Smooth muscle cell (in vitro differentiated cells): Measurements from ENCODE around the gene GLRX3. TPM values are rescaled to one million over a fixed set of nuclear protein-coding genes. Genes with fewer than 3 reads are reported as not detected.
"Not testable (repeated sequence)": the region's sequence is repeated elsewhere in the genome, so short reads cannot be mapped to it uniquely, and the experiment has no call there.

Source experiments
- DNase-seq: peaks from one replicate; lab custom pipeline; 2025; ENCODE audit not compliant: unreplicated experiment; lab: John Stamatoyannopoulos, UW
- H2AFZ ChIP-seq: fragments of 200-600 bp; sonication (generic); 2 replicates; pipeline ENCODE4 v1.6.0; 2016; ENCODE audit warnings: antibody characterized with exemption, low read depth, mild to moderate bottlenecking
- H3F3A ChIP-seq: fragments of 200-600 bp; sonication (generic); 2 replicates; pipeline ENCODE4 v1.6.0; 2017; ENCODE audit warnings: antibody characterized with exemption, low read depth
- H3K27ac ChIP-seq: fragments of 200-600 bp; sonication (generic); 2 replicates; pipeline ENCODE4 v1.5.1; 2016; ENCODE audit warnings: low read depth, mild to moderate bottlenecking
- H3K27me3 ChIP-seq: fragments of 200-600 bp; sonication (generic); 2 replicates; pipeline ENCODE4 v1.6.1; 2016; ENCODE audit warnings: low read depth, mild to moderate bottlenecking
- H3K36me3 ChIP-seq: fragments of 200-600 bp; sonication (generic); 2 replicates; pipeline ENCODE4 v1.5.1; 2016; ENCODE audit warnings: low read depth
- H3K4me1 ChIP-seq: fragments of 200-600 bp; sonication (generic); 2 replicates; pipeline ENCODE4 v1.5.1; 2016; ENCODE audit warnings: low read depth
- H3K4me2 ChIP-seq: fragments of 200-600 bp; sonication (generic); 2 replicates; pipeline ENCODE4 v1.6.0; 2016; ENCODE audit warnings: mild to moderate bottlenecking
- H3K4me3 ChIP-seq: fragments of 200-600 bp; sonication (generic); 2 replicates; pipeline ENCODE4 v1.5.1; 2016; ENCODE audit warnings: mild to moderate bottlenecking
- H3K79me2 ChIP-seq: fragments of 200-600 bp; sonication (generic); 2 replicates; pipeline ENCODE4 v1.6.0; 2016; ENCODE audit warnings: low read depth, mild to moderate bottlenecking
- H3K9ac ChIP-seq: fragments of 200-600 bp; sonication (generic); 2 replicates; pipeline ENCODE4 v1.6.0; 2016; ENCODE audit warnings: low read depth
- H3K9me3 ChIP-seq: fragments of 200-600 bp; sonication (generic); replicated peaks from 2 replicates; pipeline ENCODE4 v1.5.1; 2016; ENCODE audit warnings: low read depth
- H4K20me1 ChIP-seq: fragments of 200-600 bp; sonication (generic); 2 replicates; pipeline ENCODE4 v1.6.0; 2016; ENCODE audit warnings: low read depth
- WGBS: methylation state at CpG from one replicate; pipeline ENCODE4 v1.1.7; 2016; ENCODE audit warnings: low lambda C conversion rate; 5-methylcytosine and 5-hydroxymethylcytosine counted together
- polyA plus RNA-seq: library from polyadenylated mRNA; unstranded; fragments of >200 nt; fragmentation: Nextera tagmentation; extraction: Ambion mirVana; gene quantifications from 2 replicates; pipeline ENCODE4 v1.2.1, GENCODE V29; 2016
- total RNA-seq: library from RNA; depleted of rRNA; stranded (reverse); fragments of >200 nt; gene quantifications from 2 replicates; pipeline ENCODE4 v1.2.3, GENCODE V29; 2014
- TF ChIP-seq, protein P1 (sequence below): fragments of 200-600 bp; sonication (generic); IDR thresholded peaks from 2 replicates; pipeline ENCODE4 v1.5.1; 2017; ENCODE audit warnings: borderline replicate concordance, mild to moderate bottlenecking, antibody characterized with exemption; ENCODE audit not compliant: insufficient read depth, poor library complexity, severe bottlenecking

GLRX3 gene
- total and polyA plus RNA-seq, 2 experiments from 2014 or later: 125 to 132 TPM

DNA sequence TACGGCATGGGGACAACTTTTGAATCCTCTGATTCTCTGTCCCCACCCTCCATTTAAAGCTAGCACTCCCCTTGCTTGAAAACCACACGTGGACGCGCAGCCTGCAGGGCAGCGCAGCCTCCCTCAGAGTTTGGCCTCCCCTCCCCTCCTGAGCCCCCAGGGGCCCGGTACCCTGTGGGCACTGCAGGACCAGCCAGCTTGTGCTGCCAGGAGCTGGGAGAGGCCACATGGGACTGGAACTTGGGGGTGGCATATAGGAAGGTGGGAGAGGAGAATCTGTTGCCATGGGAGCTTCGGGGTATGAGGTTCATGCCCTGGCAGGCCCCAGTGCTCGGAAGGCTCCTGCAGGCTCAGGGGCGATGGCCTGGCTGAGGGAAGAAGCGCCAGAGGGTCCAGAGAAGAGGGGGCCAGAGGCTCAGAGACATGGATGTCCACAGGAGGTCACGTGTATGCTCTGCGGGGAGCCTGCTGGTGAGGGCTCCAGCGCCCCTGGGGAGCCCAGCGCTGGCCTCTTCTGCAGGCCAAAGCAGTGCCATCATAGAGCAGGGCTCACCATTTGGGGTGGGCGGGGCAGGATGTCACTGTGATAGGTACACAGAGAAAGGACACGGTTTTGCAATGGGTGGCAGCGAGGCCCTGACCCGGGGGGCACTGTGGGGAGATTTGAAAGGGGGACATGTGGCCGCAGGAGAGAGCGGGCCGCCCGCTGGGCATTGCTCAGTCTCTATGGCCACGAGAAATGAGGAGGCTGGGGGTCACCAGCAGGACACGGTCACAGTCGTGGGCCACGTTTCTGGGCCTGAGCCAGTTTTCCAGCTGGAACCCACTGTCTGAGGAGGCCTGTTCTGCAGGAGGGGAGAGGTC lies 64.2 kb downstream of the GLRX3 start:
- H3K9ac ChIP-seq: no peak overlapping the region
- no peak for DNase-seq
- no peak overlapping the region for H3K4me2 ChIP-seq
- no peaks in the 10 kb centered on the region for H3K79me2 ChIP-seq
- H2AFZ ChIP-seq: no peak overlapping the region
- TF ChIP-seq, protein P1, sequence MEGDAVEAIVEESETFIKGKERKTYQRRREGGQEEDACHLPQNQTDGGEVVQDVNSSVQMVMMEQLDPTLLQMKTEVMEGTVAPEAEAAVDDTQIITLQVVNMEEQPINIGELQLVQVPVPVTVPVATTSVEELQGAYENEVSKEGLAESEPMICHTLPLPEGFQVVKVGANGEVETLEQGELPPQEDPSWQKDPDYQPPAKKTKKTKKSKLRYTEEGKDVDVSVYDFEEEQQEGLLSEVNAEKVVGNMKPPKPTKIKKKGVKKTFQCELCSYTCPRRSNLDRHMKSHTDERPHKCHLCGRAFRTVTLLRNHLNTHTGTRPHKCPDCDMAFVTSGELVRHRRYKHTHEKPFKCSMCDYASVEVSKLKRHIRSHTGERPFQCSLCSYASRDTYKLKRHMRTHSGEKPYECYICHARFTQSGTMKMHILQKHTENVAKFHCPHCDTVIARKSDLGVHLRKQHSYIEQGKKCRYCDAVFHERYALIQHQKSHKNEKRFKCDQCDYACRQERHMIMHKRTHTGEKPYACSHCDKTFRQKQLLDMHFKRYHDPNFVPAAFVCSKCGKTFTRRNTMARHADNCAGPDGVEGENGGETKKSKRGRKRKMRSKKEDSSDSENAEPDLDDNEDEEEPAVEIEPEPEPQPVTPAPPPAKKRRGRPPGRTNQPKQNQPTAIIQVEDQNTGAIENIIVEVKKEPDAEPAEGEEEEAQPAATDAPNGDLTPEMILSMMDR: no peak
- H4K20me1 ChIP-seq: peaks cover 3% of the 10 kb centered on the region
- no peaks in the 10 kb centered on the region for H3K36me3 ChIP-seq
- no peak overlapping the region for H3K4me3 ChIP-seq
- H3F3A ChIP-seq: no peaks in the 10 kb centered on the region
- H3K4me1 ChIP-seq: no peaks in the 10 kb centered on the region
- no peak overlapping the region for H3K27ac ChIP-seq
- 87% methylated on average over 26 of the region's 26 CpGs for WGBS
- H3K9me3 ChIP-seq: no peaks in the 10 kb centered on the region
- no peaks in the 10 kb centered on the region for H3K27me3 ChIP-seq

DNA sequence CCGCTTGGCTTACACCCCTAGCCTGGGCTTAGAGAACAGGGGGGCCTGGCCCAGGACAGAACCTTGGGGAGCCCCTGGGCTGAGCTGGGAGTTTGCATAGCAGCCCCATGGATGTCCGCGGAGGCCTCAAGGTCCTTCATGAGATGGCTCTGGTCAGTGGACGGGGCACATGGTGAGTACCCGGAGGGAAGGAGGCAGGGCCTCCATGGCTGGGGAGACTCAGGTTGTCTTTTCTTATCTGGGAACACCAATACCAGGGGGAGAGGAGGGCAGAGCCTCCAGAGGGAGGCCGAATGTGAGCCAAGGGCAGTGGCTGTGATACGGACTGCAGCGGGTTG lies 64.8 kb downstream of the GLRX3 start:
- no peak overlapping the region for H2AFZ ChIP-seq

DNA sequence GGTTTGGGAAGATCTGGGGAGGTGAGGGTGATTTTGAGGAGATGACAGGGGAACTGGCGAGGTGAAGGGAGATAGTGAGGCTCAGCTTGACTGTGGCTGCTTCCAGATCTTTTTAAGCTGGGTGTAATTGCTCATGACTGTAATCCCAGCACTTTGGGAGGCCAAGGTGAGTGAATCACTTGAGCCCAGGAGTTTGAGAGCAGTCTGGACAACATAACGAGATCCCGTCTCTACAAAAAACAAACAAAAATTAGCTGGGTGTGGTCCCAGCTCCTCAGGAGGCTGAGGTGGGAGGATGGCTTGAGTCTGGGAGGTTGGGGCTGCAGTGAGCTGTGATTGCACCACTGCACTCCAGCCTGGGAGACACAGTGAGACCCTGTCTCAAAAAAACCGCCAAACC lies 66.0 kb downstream of the GLRX3 start:
- not testable (repeated sequence) for H3K27ac ChIP-seq, H3F3A ChIP-seq, H3K79me2 ChIP-seq, H3K27me3 ChIP-seq, H3K9ac ChIP-seq, H3K36me3 ChIP-seq, H4K20me1 ChIP-seq, DNase-seq, H3K4me1 ChIP-seq, H3K4me2 ChIP-seq, H2AFZ ChIP-seq, H3K4me3 ChIP-seq, H3K9me3 ChIP-seq
- WGBS: 49% methylated on average over 4 of the region's 4 CpGs

More for the DNA sequence above, 64.8 kb downstream of the GLRX3 start:
- no peak overlapping the region for H3K27ac ChIP-seq
- WGBS: 98% methylated on average over 8 of the region's 8 CpGs
- DNase-seq: no peak
- TF ChIP-seq, protein P1: no peak
- no peak overlapping the region for H3K4me3 ChIP-seq
- no peak overlapping the region for H3K4me2 ChIP-seq
- H3K9ac ChIP-seq: no peak overlapping the region
- H4K20me1 ChIP-seq: peaks cover 3% of the 10 kb centered on the region
- no peaks in the 10 kb centered on the region for H3F3A ChIP-seq
- H3K27me3 ChIP-seq: no peaks in the 10 kb centered on the region
- no peaks in the 10 kb centered on the region for H3K36me3 ChIP-seq
- H3K79me2 ChIP-seq: no peaks in the 10 kb centered on the region
- no peaks in the 10 kb centered on the region for H3K9me3 ChIP-seq
- H3K4me1 ChIP-seq: no peaks in the 10 kb centered on the region

DNA sequence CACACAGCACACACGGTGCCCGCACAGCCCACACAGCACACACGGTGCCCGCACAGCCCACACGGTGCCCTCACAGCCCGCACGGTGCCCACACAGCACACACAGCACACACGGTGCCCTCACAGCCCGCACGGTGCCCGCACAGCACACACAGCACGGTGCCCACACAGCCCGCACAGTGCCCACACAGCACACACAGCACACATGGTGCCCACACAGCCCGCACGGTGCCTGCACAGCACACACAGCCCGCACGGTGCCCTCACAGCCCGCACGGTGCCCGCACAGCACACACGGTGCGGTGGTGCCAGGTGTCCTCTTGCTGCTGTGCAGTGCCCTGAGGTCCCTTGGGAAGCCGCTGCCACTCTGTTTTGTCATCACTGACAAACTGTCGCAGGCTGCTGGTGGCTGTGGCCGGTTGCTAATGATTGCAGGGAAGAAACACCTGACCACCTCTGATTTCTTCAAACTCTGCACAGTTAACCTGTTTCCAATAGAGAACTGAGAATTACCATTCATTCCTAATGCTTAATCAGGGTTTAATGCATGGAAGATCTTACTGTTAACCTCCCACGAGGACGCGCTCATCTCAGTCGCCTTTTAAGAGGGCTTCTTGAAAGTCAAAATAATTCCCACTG lies 66.9 kb downstream of the GLRX3 start:
- no peak overlapping the region for H3K27ac ChIP-seq
- H3K4me3 ChIP-seq: no peak overlapping the region
- no peaks in the 10 kb centered on the region for H4K20me1 ChIP-seq
- H3K4me1 ChIP-seq: no peaks in the 10 kb centered on the region
- H3K4me2 ChIP-seq: no peak overlapping the region
- no peaks in the 10 kb centered on the region for H3K9me3 ChIP-seq
- no peaks in the 10 kb centered on the region for H3K36me3 ChIP-seq
- no peaks in the 10 kb centered on the region for H3K79me2 ChIP-seq
- TF ChIP-seq, protein P1: no peak
- no peak overlapping the region for H2AFZ ChIP-seq
- no peak for DNase-seq
- no peaks in the 10 kb centered on the region for H3F3A ChIP-seq
- 98% methylated on average over 26 of the region's 29 CpGs for WGBS
- H3K9ac ChIP-seq: no peak overlapping the region
- H3K27me3 ChIP-seq: no peaks in the 10 kb centered on the region
